ENCODE data around the gene ARV1. TPM values are rescaled to one million over a fixed set of nuclear protein-coding genes. Genes with fewer than 3 reads are reported as not detected.

The ARV1 gene
- total RNA-seq, 2 experiments from 2014 or later = 1.5 to 1.8 TPM

GRCh38 chr1:231013391-231014015 is 34.6 kb downstream of the ARV1 start:
- peaks cover 4% of the 10 kb centered on the region for H3K36me3 Mint-ChIP-seq (ENCODE audit: low read depth)
- H3K36me3 ChIP-seq (ENCODE audit: insufficient read depth, low read length) = no peaks in the 10 kb centered on the region
- H3K4me1 ChIP-seq (ENCODE audit: insufficient read depth, low read length) = no peaks in the 10 kb centered on the region
- DNase-seq = no peak
- no peaks in the 10 kb centered on the region for H3K27me3 ChIP-seq (ENCODE audit: control insufficient read depth in 1 of 2, insufficient read depth in 2 of 2, low read length in 2 of 2)
- POLR2A ChIA-PET = no interaction called here
- H3K4me3 ChIP-seq (ENCODE audit: low read length) = no peak overlapping the region
- H3K27ac ChIP-seq (ENCODE audit: low read depth in 1 of 2, low read length in 2 of 2) = no peak overlapping the region
- ATAC-seq (ENCODE audit: poor library complexity) = no peak
- no peak overlapping the region for H3K4me3 Mint-ChIP-seq
- TF ChIP-seq CTCF (IDR thresholded peaks at IDR 0.05) = no peak
- intact Hi-C loops (cut with DNase I, micrococcal nuclease) = loop anchor here in 1 of 2 experiments (10.0 kb wide), 1 partner anchor 201 kb away; no protein-coding TSS in a partner anchor
- no peak overlapping the region for H3K27ac Mint-ChIP-seq
- no peaks in the 10 kb centered on the region for H3K9me3 ChIP-seq (ENCODE audit: control insufficient read depth in 1 of 2, insufficient read depth in 1 of 2, low read length in 2 of 2)
- H3K9me3 Mint-ChIP-seq = no peaks in the 10 kb centered on the region
- H3K27me3 Mint-ChIP-seq = no peaks in the 10 kb centered on the region
- CTCF ChIA-PET = no interaction called here
- no peaks in the 10 kb centered on the region for H3K4me1 Mint-ChIP-seq (ENCODE audit: low read depth)

- Mint-ChIP-seq H3K4me3 (no peak overlapping the region), H3K9me3 (no peaks in the 10 kb centered on the region), H3K4me1 (ENCODE audit: low read depth) (peaks cover 13% of the 10 kb centered on the region), H3K36me3 (ENCODE audit: low read depth) (peaks cover 12% of the 10 kb centered on the region), H3K27ac (no peak overlapping the region), H3K27me3 (no peaks in the 10 kb centered on the region)
- ChIA-PET CTCF (interaction anchor here (0.7 kb wide), 1 partner anchor 170 kb away, joined by 3 read pairs; no protein-coding TSS in a partner anchor), POLR2A (no interaction called here)
- ATAC-seq (ENCODE audit: poor library complexity) (no peak), DNase-seq (no peak)
- no peak overlapping the region for H3K27ac ChIP-seq (ENCODE audit: low read depth in 1 of 2, low read length in 2 of 2)
- H3K36me3 ChIP-seq (ENCODE audit: insufficient read depth, low read length) = no peaks in the 10 kb centered on the region
- no peak for TF ChIP-seq CTCF (IDR thresholded peaks at IDR 0.05)
- no peak overlapping the region for H3K4me3 ChIP-seq (ENCODE audit: low read length)
- intact Hi-C loops (cut with DNase I, micrococcal nuclease) = loop anchor here in 1 of 2 experiments (5.0 to 10.0 kb wide), 2 partner anchors 51 to 199 kb away; no protein-coding TSS in a partner anchor
- no peaks in the 10 kb centered on the region for H3K9me3 ChIP-seq (ENCODE audit: control insufficient read depth in 1 of 2, insufficient read depth in 1 of 2, low read length in 2 of 2)
- no peaks in the 10 kb centered on the region for H3K27me3 ChIP-seq (ENCODE audit: control insufficient read depth in 1 of 2, insufficient read depth in 2 of 2, low read length in 2 of 2)
- H3K4me1 ChIP-seq (ENCODE audit: insufficient read depth, low read length) = peaks cover 4% of the 10 kb centered on the region
These were observed 37.3 kb downstream of the ARV1 start for GRCh38 chr1:231016234-231016633.

GRCh38 chr1:231016966-231017365 is 38.1 kb downstream of the ARV1 start:
- no peaks in the 10 kb centered on the region for H3K27me3 Mint-ChIP-seq
- CTCF ChIA-PET = no interaction called here
- H3K36me3 ChIP-seq (ENCODE audit: insufficient read depth, low read length) = no peaks in the 10 kb centered on the region

More at GRCh38 chr1:231016966-231017365, 38.1 kb downstream of the ARV1 start:
- H3K27me3 ChIP-seq (ENCODE audit: control insufficient read depth in 1 of 2, insufficient read depth in 2 of 2, low read length in 2 of 2) = no peaks in the 10 kb centered on the region
- ATAC-seq (ENCODE audit: poor library complexity) = no peak
- H3K27ac ChIP-seq (ENCODE audit: low read depth in 1 of 2, low read length in 2 of 2) = no peak overlapping the region
- no peaks in the 10 kb centered on the region for H3K9me3 ChIP-seq (ENCODE audit: control insufficient read depth in 1 of 2, insufficient read depth in 1 of 2, low read length in 2 of 2)
- POLR2A ChIA-PET = no interaction called here
- no peak overlapping the region for H3K4me3 Mint-ChIP-seq
- H3K9me3 Mint-ChIP-seq = no peaks in the 10 kb centered on the region
- H3K4me3 ChIP-seq (ENCODE audit: low read length) = no peak overlapping the region
- peaks cover 4% of the 10 kb centered on the region for H3K4me1 ChIP-seq (ENCODE audit: insufficient read depth, low read length)
- no peak for TF ChIP-seq CTCF (IDR thresholded peaks at IDR 0.05)
- no peak overlapping the region for H3K27ac Mint-ChIP-seq
- intact Hi-C loops (cut with DNase I, micrococcal nuclease) = loop anchor here in 1 of 2 experiments (5.0 to 10.0 kb wide), 2 partner anchors 50 to 198 kb away; no protein-coding TSS in a partner anchor
- H3K36me3 Mint-ChIP-seq (ENCODE audit: low read depth) = peaks cover 12% of the 10 kb centered on the region
- peaks cover 15% of the 10 kb centered on the region for H3K4me1 Mint-ChIP-seq (ENCODE audit: low read depth)
- DNase-seq = no peak
